GM23248 (cell line): ENCODE results near the gene SPAM1.

Source experiments
- EZH2 ChIP-seq: fragments of 200-600 bp; sonication (generic); IDR thresholded peaks from 2 replicates; pipeline ENCODE4 v1.6.1; 2018; ENCODE audit warnings: antibody characterized with exemption, mild to moderate bottlenecking; ENCODE audit not compliant: insufficient read depth, poor library complexity, severe bottlenecking
- EZH2phosphoT487 ChIP-seq: fragments of 200-600 bp; sonication (generic); IDR thresholded peaks from 2 replicates; pipeline ENCODE4 v1.6.1; 2018; ENCODE audit warnings: antibody characterized with exemption, moderate library complexity, mild to moderate bottlenecking, low read depth; ENCODE audit not compliant: insufficient read depth

GRCh38 chr7:123901101-123901500 is 23.9 kb upstream of the SPAM1 start:
- no peak for TF ChIP-seq EZH2
- TF ChIP-seq EZH2phosphoT487, result no peak
